GM12878 (cell line): Measurements from ENCODE around the gene CNN2. TPM values are rescaled to one million over a fixed set of nuclear protein-coding genes. Genes with fewer than 3 reads are reported as not detected.

Source experiments
- ATAC-seq: fragments of 200-7000 bp; cut with Tn5 transposase; 3 replicates; pipeline ENCODE4 v1.9.1; 2020; ENCODE audit warnings: mild to moderate bottlenecking, moderate library complexity
- BruUV-seq: library from RNA; stranded (reverse); fragments of 400-500 nt; replicated peaks from 2 replicates; lab custom pipeline; 2021; lab: Mats Ljungman, UMichigan
- CTCF ChIA-PET: fragments of 300-600 bp; sonication (Branson Sonifier 250); formaldehyde crosslinking; extraction: SDS; loops from one replicate; lab custom pipeline; 2021; ENCODE audit warnings: inconsistent platforms; lab: Yijun Ruan, JAX
- POLR2A ChIA-PET: fragments of 350-600 bp; formaldehyde crosslinking; extraction: SDS; loops from one replicate; lab custom pipeline; 2021; ENCODE audit warnings: inconsistent platforms; lab: Charles Lee
- RAD21 ChIA-PET: fragments of 300-600 bp; sonication (Branson Sonifier 250); formaldehyde crosslinking; loops from one replicate; lab custom pipeline; 2023; ENCODE audit warnings: antibody characterized with exemption; ENCODE audit not compliant: unreplicated experiment; lab: Charles Lee
- SMC1A ChIA-PET: fragments of 300-600 bp; sonication (Branson Sonifier 250); formaldehyde crosslinking; loops from one replicate; lab custom pipeline; 2023; ENCODE audit not compliant: unreplicated experiment, uncharacterized antibody; lab: Charles Lee
- DNase-seq: peaks from one replicate; pipeline ENCODE4 v3.0.0-alpha.2; 2011; ENCODE audit warnings: low read depth, low spot score
- FAIRE-seq: peaks from 3 replicates; lab custom pipeline; 2011; peaks lifted over from hg19 to GRCh38; lab: Jason Lieb, UNC
- H2AFZ ChIP-seq: 2 replicates; pipeline ENCODE4 v1.6.0; 2011; ENCODE audit warnings: low read depth, low read length, control low read depth; ENCODE audit not compliant: control insufficient read depth
- H3K27ac ChIP-seq: 2 replicates; pipeline ENCODE4 v1.5.1; 2011; ENCODE audit warnings: control low read depth; ENCODE audit not compliant: control insufficient read depth, insufficient read depth
- H3K27me3 ChIP-seq, 2 experiments: replicated peaks in 1 of 2; 2 replicates each; pipeline versions ENCODE4 v1.6.0 to v1.6.1; 2011; ENCODE audit warnings: low read length in 1 of 2; ENCODE audit not compliant: control insufficient read depth in 2 of 2, insufficient read depth in 2 of 2
- H3K36me3 ChIP-seq, 2 experiments: 2 replicates each; pipeline ENCODE4 v1.5.1; 2011; ENCODE audit warnings: low read length in 1 of 2; ENCODE audit not compliant: control insufficient read depth in 2 of 2, insufficient read depth in 2 of 2
- H3K4me1 ChIP-seq: 2 replicates; pipeline ENCODE4 v1.6.1; 2011; ENCODE audit warnings: mild to moderate bottlenecking, low read length, moderate library complexity, mixed read lengths; ENCODE audit not compliant: control insufficient read depth, insufficient read depth
- H3K4me2 ChIP-seq: 2 replicates; pipeline ENCODE4 v1.6.0; 2011; ENCODE audit warnings: control low read depth; ENCODE audit not compliant: control insufficient read depth, insufficient read depth
- H3K4me3 ChIP-seq: fragments of 200-600 bp; sonication (generic); 2 replicates; pipeline ENCODE4 v1.5.1; 2016
- H3K79me2 ChIP-seq: 2 replicates; pipeline ENCODE4 v1.6.0; 2011; ENCODE audit warnings: low read length; ENCODE audit not compliant: control insufficient read depth, insufficient read depth
- H3K9ac ChIP-seq: 2 replicates; pipeline ENCODE4 v1.8.0; 2011; ENCODE audit warnings: low read length, control low read depth, mixed read lengths; ENCODE audit not compliant: control insufficient read depth, insufficient read depth
- H3K9me3 ChIP-seq: replicated peaks from 3 replicates; pipeline ENCODE4 v1.5.1; 2011; ENCODE audit warnings: mild to moderate bottlenecking, low read length; ENCODE audit not compliant: control insufficient read depth, insufficient read depth
- H4K20me1 ChIP-seq: 2 replicates; pipeline ENCODE4 v1.6.0; 2011; ENCODE audit not compliant: control insufficient read depth, insufficient read depth
- FOS ChIP-seq: IDR thresholded peaks from 3 replicates; pipeline ENCODE4 v1.6.1; 2011; ENCODE audit warnings: borderline replicate concordance; ENCODE audit not compliant: insufficient read length; ENCODE audit errors: extremely low read depth
- IKZF1 ChIP-seq: fragments of 450-650 bp; conservative IDR thresholded peaks from 2 replicates; pipeline ENCODE4 v1.6.1; 2017; ENCODE audit warnings: antibody characterized with exemption, mild to moderate bottlenecking
- NBN ChIP-seq: fragments of 450-650 bp; IDR thresholded peaks from 2 replicates; pipeline ENCODE4 v1.6.1; 2016
- SKIL ChIP-seq: fragments of 450-650 bp; IDR thresholded peaks from 2 replicates; pipeline ENCODE4 v1.6.1; 2017; ENCODE audit warnings: mild to moderate bottlenecking, low read depth, inconsistent platforms; ENCODE audit not compliant: poor library complexity, severe bottlenecking
- YBX1 ChIP-seq: fragments of 450-650 bp; IDR thresholded peaks from 2 replicates; pipeline ENCODE4 v1.6.1; 2016; ENCODE audit warnings: antibody characterized with exemption
- WGBS: methylation state at CpG from one replicate; pipeline ENCODE4 v1.1.6; 2016; ENCODE audit warnings: low lambda C conversion rate; ENCODE audit not compliant: insufficient replicate concordance, insufficient coverage; ENCODE audit errors: missing lambda C conversion rate; 5-methylcytosine and 5-hydroxymethylcytosine counted together
- in situ Hi-C: fragments of 300-500 bp; cut with MboI; formaldehyde crosslinking; loops from 9 replicates; pipeline ENCODE4 v1.14.3; 2018; ENCODE audit warnings: mixed read lengths
- intact Hi-C: fragments of 100-400 bp; cut with micrococcal nuclease; formaldehyde crosslinking; loops from one replicate; pipeline ENCODE4 v1.14.2; 2022; ENCODE audit not compliant: unreplicated experiment
- polyA plus RNA-seq, 11 experiments: library from polyadenylated mRNA; depleted of rRNA in 4 of 11; unstranded in 6 of 11; stranded (reverse) in 5 of 11; fragments of >200 nt; fragmentation: Nextera tagmentation in 4 of 11; fragmentation: Illumina TruSeq in 1 of 11; extraction: Ambion mirVana in 4 of 11; extraction: Trizol in 1 of 11; gene quantifications; 1 replicate in 1 of 11; 2 replicates in 10 of 11; pipeline versions ENCODE4 v1.2.1 to v1.2.3, GENCODE V29; 2011 to 2016; ENCODE audit warnings: inconsistent platforms in 2 of 11, missing spikeins in 2 of 11, low read depth in 1 of 11
- total RNA-seq, 4 experiments: library from RNA; depleted of rRNA in 3 of 4; stranded (reverse); fragments of >200 nt in 3 of 4; fragmentation: Illumina TruSeq in 1 of 4; extraction: Trizol in 1 of 4; gene quantifications; 2 replicates each; pipeline versions ENCODE4 v1.2.1 to v1.2.3, GENCODE V29; 2013 to 2021
- TF ChIP-seq, protein P1 (sequence below): IDR thresholded peaks from 2 replicates; pipeline ENCODE4 v1.6.1; 2012; ENCODE audit warnings: low read length, inconsistent platforms

The CNN2 gene
- total and polyA plus RNA-seq, 10 of the 15 experiments (the other 5 are each of a cell fraction or from before 2014, with no cell fraction given): 34.7 to 311 (median 172) TPM

- SMC1A ChIA-PET: no interaction called here
- no peak for ATAC-seq
- no peak for TF ChIP-seq IKZF1
- TF ChIP-seq, protein P1, sequence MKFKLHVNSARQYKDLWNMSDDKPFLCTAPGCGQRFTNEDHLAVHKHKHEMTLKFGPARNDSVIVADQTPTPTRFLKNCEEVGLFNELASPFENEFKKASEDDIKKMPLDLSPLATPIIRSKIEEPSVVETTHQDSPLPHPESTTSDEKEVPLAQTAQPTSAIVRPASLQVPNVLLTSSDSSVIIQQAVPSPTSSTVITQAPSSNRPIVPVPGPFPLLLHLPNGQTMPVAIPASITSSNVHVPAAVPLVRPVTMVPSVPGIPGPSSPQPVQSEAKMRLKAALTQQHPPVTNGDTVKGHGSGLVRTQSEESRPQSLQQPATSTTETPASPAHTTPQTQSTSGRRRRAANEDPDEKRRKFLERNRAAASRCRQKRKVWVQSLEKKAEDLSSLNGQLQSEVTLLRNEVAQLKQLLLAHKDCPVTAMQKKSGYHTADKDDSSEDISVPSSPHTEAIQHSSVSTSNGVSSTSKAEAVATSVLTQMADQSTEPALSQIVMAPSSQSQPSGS: no peak
- no peak for TF ChIP-seq YBX1
- no peak for TF ChIP-seq NBN
- no peak for TF ChIP-seq SKIL
- no peak for TF ChIP-seq FOS
- H3K4me2 ChIP-seq: no peak overlapping the region
- no peaks in the 10 kb centered on the region for H3K4me1 ChIP-seq
- H3K9me3 ChIP-seq: no peaks in the 10 kb centered on the region
- H3K36me3 ChIP-seq: peaks cover 0 to 2% of the 10 kb centered on the region in 2 experiments; a peak in 2 of 4 replicates
- H3K27ac ChIP-seq: no peak overlapping the region
- no TSS peak for BruUV-seq
- no peak overlapping the region for H3K4me3 ChIP-seq
- intact Hi-C loops (no loop called here), in situ Hi-C loops (no loop called here)
- peaks cover 3 to 5% of the 10 kb centered on the region in 2 experiments; a peak in 3 of 4 replicates for H3K27me3 ChIP-seq
- H3K9ac ChIP-seq: no peak overlapping the region
- POLR2A ChIA-PET: no interaction called here
- WGBS: 74% methylated on average over 20 of the region's 32 CpGs
- CTCF ChIA-PET: interaction anchor here (0.9 kb wide), 1 partner anchor 12 kb away, joined by 3 read pairs; no protein-coding TSS in a partner anchor
- no peaks in the 10 kb centered on the region for H4K20me1 ChIP-seq
- no peaks in the 10 kb centered on the region for H3K79me2 ChIP-seq
- RAD21 ChIA-PET: interaction anchor here (0.7 to 1.2 kb wide), 2 partner anchors 8 to 141 kb away, joined by 3 read pairs; no protein-coding TSS in a partner anchor
- FAIRE-seq: no peak
- no peak for DNase-seq
- no peak overlapping the region for H2AFZ ChIP-seq
Observed at GRCh38 chr19:1004204-1004802, 22.1 kb upstream of the CNN2 start.
